SK-N-SH (cell line): ENCODE measurements around the gene FKBP5. TPM values are rescaled to one million over a fixed set of nuclear protein-coding genes. Genes with fewer than 3 reads are reported as not detected.

ENCODE experiments used
- CTCF ChIA-PET: fragments of 300-600, 350-600 bp; formaldehyde crosslinking; extraction: SDS; loops from one replicate; lab custom pipeline; 2021; lab: Yijun Ruan, JAX
- POLR2A ChIA-PET: fragments of 350-600 bp; sonication (Branson Sonifier 250); formaldehyde crosslinking; extraction: SDS; loops from one replicate; lab custom pipeline; 2020; ENCODE audit warnings: antibody characterized with exemption, inconsistent platforms; lab: Yijun Ruan, JAX
- DNase-seq: peaks from one replicate; pipeline ENCODE4 v3.0.0; 2012
- H2AFZ ChIP-seq: fragments of 200-600 bp; sonication (generic); 2 replicates; pipeline ENCODE4 v1.8.1; 2016; ENCODE audit warnings: antibody characterized with exemption, mild to moderate bottlenecking, low read depth
- H3F3A ChIP-seq: fragments of 200-600 bp; sonication (generic); replicated peaks from 2 replicates; pipeline ENCODE3; 2016; ENCODE audit warnings: antibody characterized with exemption, mild to moderate bottlenecking; ENCODE audit not compliant: insufficient read depth
- H3K27ac ChIP-seq, 2 experiments: fragments of 200-500 bp in 1 of 2; fragments of 200-600 bp in 1 of 2; sonication (Bioruptor generic) in 1 of 2; sonication (generic), shearing (Covaris generic) in 1 of 2; 2 replicates each; pipeline versions ENCODE4 v1.5.1 to v1.6.1; 2014 to 2016; ENCODE audit warnings: low read depth in 2 of 2, inconsistent platforms in 1 of 2, low read length in 1 of 2, mild to moderate bottlenecking in 1 of 2, mixed read lengths in 1 of 2
- H3K27me3 ChIP-seq: fragments of 200-600 bp; sonication (generic), shearing (Covaris generic); 2 replicates; pipeline ENCODE4 v1.6.1; 2016; ENCODE audit warnings: mixed run types; ENCODE audit not compliant: insufficient read depth
- H3K36me3 ChIP-seq, 2 experiments: fragments of 200-500 bp in 1 of 2; fragments of 200-600 bp in 1 of 2; sonication (Bioruptor generic) in 1 of 2; sonication (generic) in 1 of 2; replicated peaks in 1 of 2; 2 replicates each; pipeline versions ENCODE3 to v1.5.1; 2014 to 2016; ENCODE audit warnings: low read length in 1 of 2, mild to moderate bottlenecking in 1 of 2; ENCODE audit not compliant: insufficient read depth in 2 of 2, control insufficient read depth in 1 of 2
- H3K4me1 ChIP-seq, 2 experiments: fragments of 200-500 bp in 1 of 2; fragments of 200-600 bp in 1 of 2; sonication (Bioruptor generic) in 1 of 2; sonication (generic), shearing (Covaris generic) in 1 of 2; 2 replicates each; pipeline versions ENCODE4 v1.5.1 to v1.6.1; 2014 to 2016; ENCODE audit warnings: low read depth in 1 of 2, low read length in 1 of 2, mixed run types in 1 of 2; ENCODE audit not compliant: insufficient read depth in 2 of 2, control insufficient read depth in 1 of 2
- H3K4me2 ChIP-seq: fragments of 200-600 bp; sonication (generic), shearing (Covaris generic); 2 replicates; pipeline ENCODE4 v1.6.1; 2017; ENCODE audit warnings: mixed run types
- H3K4me3 ChIP-seq, 2 experiments: fragments of 200-500 bp in 1 of 2; fragments of 200-600 bp in 1 of 2; sonication (Bioruptor generic) in 1 of 2; sonication (generic), shearing (Covaris generic) in 1 of 2; 2 replicates each; pipeline versions ENCODE4 v1.5.1 to v1.8.1; 2014 to 2016; ENCODE audit warnings: low read depth in 2 of 2, inconsistent platforms in 1 of 2, low read length in 1 of 2, mild to moderate bottlenecking in 1 of 2, mixed read lengths in 1 of 2, moderate library complexity in 1 of 2
- H3K79me2 ChIP-seq: fragments of 200-600 bp; sonication (generic); 2 replicates; pipeline ENCODE4 v1.8.1; 2017; ENCODE audit warnings: mild to moderate bottlenecking; ENCODE audit not compliant: insufficient read depth
- H3K9ac ChIP-seq: fragments of 200-600 bp; sonication (generic); 2 replicates; pipeline ENCODE4 v1.6.1; 2017; ENCODE audit warnings: mixed run types
- H3K9me2 ChIP-seq: fragments of 200-600 bp; sonication (generic); 2 replicates; pipeline ENCODE4 v1.6.1; 2017; ENCODE audit warnings: mixed run types
- H3K9me3 ChIP-seq: fragments of 200-600 bp; sonication (generic); 2 replicates; pipeline ENCODE4 v1.6.1; 2017; ENCODE audit warnings: mixed run types, mild to moderate bottlenecking, moderate library complexity
- H4K20me1 ChIP-seq: fragments of 200-600 bp; sonication (generic); 2 replicates; pipeline ENCODE4 v1.6.1; 2017; ENCODE audit warnings: mild to moderate bottlenecking, mixed run types; ENCODE audit not compliant: insufficient read depth
- CHD2 ChIP-seq: fragments of 150-350 bp; IDR thresholded peaks from 2 replicates; pipeline ENCODE4 v1.6.1; 2018; ENCODE audit warnings: low read length; ENCODE audit not compliant: partially characterized antibody
- ELF1 ChIP-seq: IDR thresholded peaks from 2 replicates; pipeline ENCODE4 v1.4.0; 2012
- EP300 ChIP-seq, 2 experiments: IDR thresholded peaks; 2 replicates each; pipeline versions ENCODE4 v1.4.0 to v1.6.1; 2012; ENCODE audit warnings: borderline replicate concordance in 1 of 2, low read depth in 1 of 2, low read length in 1 of 2
- FOSL2 ChIP-seq: IDR thresholded peaks from 2 replicates; pipeline ENCODE4 v1.4.0; 2012; ENCODE audit warnings: low read depth, mild to moderate bottlenecking, moderate library complexity, borderline replicate concordance
- FOXM1 ChIP-seq: IDR thresholded peaks from 2 replicates; pipeline ENCODE4 v1.4.0; 2012; ENCODE audit warnings: low read depth, mild to moderate bottlenecking
- GABPA ChIP-seq: IDR thresholded peaks from 2 replicates; pipeline ENCODE4 v1.4.0; 2012; ENCODE audit warnings: low read depth, mild to moderate bottlenecking
- IRF3 ChIP-seq: fragments of 150-350 bp; IDR thresholded peaks from 2 replicates; pipeline ENCODE4 v1.6.1; 2016; ENCODE audit warnings: mild to moderate bottlenecking, low read depth, low read length
- MEF2A ChIP-seq: IDR thresholded peaks from 2 replicates; pipeline ENCODE4 v1.4.0; 2012; ENCODE audit warnings: low read depth, borderline replicate concordance
- PBX3 ChIP-seq: IDR thresholded peaks from 2 replicates; pipeline ENCODE4; 2012
- POLR2AphosphoS5 ChIP-seq: IDR thresholded peaks from 2 replicates; pipeline ENCODE4 v1.6.1; 2012; ENCODE audit warnings: low read depth, low read length
- RAD21 ChIP-seq: IDR thresholded peaks from 2 replicates; pipeline ENCODE4 v1.6.1; 2012; ENCODE audit warnings: mild to moderate bottlenecking, low read length
- RFX5 ChIP-seq: IDR thresholded peaks from 2 replicates; pipeline ENCODE4 v1.6.1; 2012; ENCODE audit warnings: mild to moderate bottlenecking, improper control_type of control experiment, low read length
- RXRA ChIP-seq: IDR thresholded peaks from 2 replicates; pipeline ENCODE4 v1.4.0; 2012; ENCODE audit warnings: low read depth, mild to moderate bottlenecking, borderline replicate concordance
- SMC3 ChIP-seq: IDR thresholded peaks from 2 replicates; pipeline ENCODE4 v1.6.1; 2012; ENCODE audit warnings: low read depth, low read length, improper control_type of control experiment
- TAF1 ChIP-seq: IDR thresholded peaks from 2 replicates; pipeline ENCODE4 v1.6.1; 2012; ENCODE audit warnings: low read depth, mild to moderate bottlenecking, low read length, moderate library complexity, borderline replicate concordance
- USF1 ChIP-seq: IDR thresholded peaks from 2 replicates; pipeline ENCODE4 v1.4.0; 2012; ENCODE audit warnings: low read depth, borderline replicate concordance
- WGBS: methylation state at CpG from one replicate; pipeline ENCODE4 v1.1.6; 2017; ENCODE audit warnings: low lambda C conversion rate; 5-methylcytosine and 5-hydroxymethylcytosine counted together
- polyA plus RNA-seq, 3 experiments: library from polyadenylated mRNA; depleted of rRNA; stranded (reverse); fragments of >200 nt; gene quantifications; 2 replicates each; pipeline ENCODE4 v1.2.3, GENCODE V29; 2012
- TF ChIP-seq, protein P1 (sequence below): fragments of 200-600 bp; sonication (generic); IDR thresholded peaks from 2 replicates; pipeline ENCODE4 v1.6.1; 2017; ENCODE audit warnings: antibody characterized with exemption, mild to moderate bottlenecking, moderate library complexity

The FKBP5 gene
- polyA plus RNA-seq, 1 of the 3 experiments (the other 2 are of a cell fraction), result 5.1 TPM

- no peaks in the 10 kb centered on the region for H3K9me3 ChIP-seq
- no peak for DNase-seq
- no peaks in the 10 kb centered on the region for H3F3A ChIP-seq
- POLR2A ChIA-PET, result interaction anchor here (1.0 to 1.2 kb wide), 2 partner anchors 205 to 278 kb away, joined by 4 to 6 read pairs; no protein-coding TSS in a partner anchor
- H3K27ac ChIP-seq, result peak within 1 kb of the TSS in 1 of 2 experiments; percentile 14; a peak in 1 of 4 replicates
- peaks cover 5 to 15% of the 10 kb centered on the region in 2 experiments; a peak in 1 of 4 replicates for H3K4me1 ChIP-seq
- CTCF ChIA-PET, result interaction anchor here (0.6 to 11.0 kb wide), 72 partner anchors 9 to 618 kb away, joined by 3 to 271 read pairs (median 5); partner anchors contain the start of genes FANCE, FKBP5, MAPK14 and PPARD
- TF ChIP-seq USF1, result no peak
- TF ChIP-seq TAF1, result no peak
- TF ChIP-seq GABPA, result no peak
- TF ChIP-seq IRF3, result no peak
- no peak within 1 kb of the TSS for H2AFZ ChIP-seq
- H3K4me3 ChIP-seq, result no peak within 1 kb of the TSS; a peak in 1 of 4 replicates
- H3K4me2 ChIP-seq, result no peak within 1 kb of the TSS
- no peaks in the 10 kb centered on the region for H3K79me2 ChIP-seq
- 83% methylated on average over 5 of the region's 10 CpGs for WGBS
- no peaks in the 10 kb centered on the region for H3K36me3 ChIP-seq
- H3K9me2 ChIP-seq, result no peaks in the 10 kb centered on the region
- no peaks in the 10 kb centered on the region for H4K20me1 ChIP-seq
- H3K9ac ChIP-seq, result no peak within 1 kb of the TSS
- no peaks in the 10 kb centered on the region for H3K27me3 ChIP-seq
Observed at GRCh38 chr6:35736982-35737412, 48.3 kb upstream of the FKBP5 start, which contains the start of gene ARMC12. ARMC12 (plus strand) TSS chr6:35737032; CDS start chr6:35737109, 77 bp downstream.

- Histone ChIP-seq H3K9ac (no peak overlapping the region), H3K9me2 (no peaks in the 10 kb centered on the region), H3K36me3 (no peaks in the 10 kb centered on the region), H3K27me3 (no peaks in the 10 kb centered on the region), H4K20me1 (no peaks in the 10 kb centered on the region), H3K9me3 (no peaks in the 10 kb centered on the region), H3K4me3 (no peak overlapping the region; a peak in 1 of 4 replicates), H3K4me1 (peaks cover 5 to 15% of the 10 kb centered on the region in 2 experiments; a peak in 1 of 4 replicates), H3F3A (no peaks in the 10 kb centered on the region), H2AFZ (no peak overlapping the region), H3K4me2 (no peak overlapping the region), H3K27ac (no peak overlapping the region), H3K79me2 (no peaks in the 10 kb centered on the region)
- WGBS, result 66% methylated on average over 8 of the region's 8 CpGs
- TF ChIP-seq MEF2A (no peak), POLR2AphosphoS5 (no peak), RAD21 (peak; percentile 88), EP300 (IDR thresholded peaks at IDR 0.05; ENCODE audit: borderline replicate concordance in 1 of 2, low read depth in 1 of 2, low read length in 1 of 2) (no peak), SMC3 (peak; percentile 85), PBX3 (no peak), CHD2 (no peak), FOSL2 (no peak), ELF1 (no peak), RFX5 (no peak), RXRA (no peak), IRF3 (no peak), FOXM1 (no peak), TAF1 (no peak)
- TF ChIP-seq, protein P1, sequence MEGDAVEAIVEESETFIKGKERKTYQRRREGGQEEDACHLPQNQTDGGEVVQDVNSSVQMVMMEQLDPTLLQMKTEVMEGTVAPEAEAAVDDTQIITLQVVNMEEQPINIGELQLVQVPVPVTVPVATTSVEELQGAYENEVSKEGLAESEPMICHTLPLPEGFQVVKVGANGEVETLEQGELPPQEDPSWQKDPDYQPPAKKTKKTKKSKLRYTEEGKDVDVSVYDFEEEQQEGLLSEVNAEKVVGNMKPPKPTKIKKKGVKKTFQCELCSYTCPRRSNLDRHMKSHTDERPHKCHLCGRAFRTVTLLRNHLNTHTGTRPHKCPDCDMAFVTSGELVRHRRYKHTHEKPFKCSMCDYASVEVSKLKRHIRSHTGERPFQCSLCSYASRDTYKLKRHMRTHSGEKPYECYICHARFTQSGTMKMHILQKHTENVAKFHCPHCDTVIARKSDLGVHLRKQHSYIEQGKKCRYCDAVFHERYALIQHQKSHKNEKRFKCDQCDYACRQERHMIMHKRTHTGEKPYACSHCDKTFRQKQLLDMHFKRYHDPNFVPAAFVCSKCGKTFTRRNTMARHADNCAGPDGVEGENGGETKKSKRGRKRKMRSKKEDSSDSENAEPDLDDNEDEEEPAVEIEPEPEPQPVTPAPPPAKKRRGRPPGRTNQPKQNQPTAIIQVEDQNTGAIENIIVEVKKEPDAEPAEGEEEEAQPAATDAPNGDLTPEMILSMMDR, result peak; percentile 95
- CTCF ChIA-PET, result interaction anchor here (0.6 to 11.0 kb wide), 52 partner anchors 8 to 441 kb away, joined by 3 to 271 read pairs (median 7); partner anchors contain the start of genes FANCE, FKBP5, PPARD and TEAD3
- POLR2A ChIA-PET, result interaction anchor here (0.6 to 1.2 kb wide), 4 partner anchors 112 to 278 kb away, joined by 4 to 8 read pairs (median 6); no protein-coding TSS in a partner anchor
- DNase-seq, result peak; percentile 81
Observed at GRCh38 chr6:35736253-35736894, 47.7 kb upstream of the FKBP5 start.
